BJ (cell line): ENCODE data around the gene GABRR1. TPM values are rescaled to one million over a fixed set of nuclear protein-coding genes. Genes with fewer than 3 reads are reported as not detected.
"Not testable (repeated sequence)": the region's sequence is repeated elsewhere in the genome, so short reads cannot be mapped to it uniquely, and the experiment has no call there.

Experiments used
- CTCF ChIA-PET: fragments of 350-600 bp; formaldehyde crosslinking; extraction: SDS; loops from one replicate; lab custom pipeline; 2021; ENCODE audit warnings: antibody characterized with exemption, inconsistent platforms; lab: Yijun Ruan, JAX
- POLR2A ChIA-PET: fragments of 300-600 bp; sonication (Branson Sonifier 250); formaldehyde crosslinking; extraction: SDS; loops from one replicate; lab custom pipeline; 2021; ENCODE audit warnings: antibody characterized with exemption; lab: Charles Lee
- DNase-seq: peaks from one replicate; pipeline ENCODE4 v3.0.0-alpha.2; 2011; ENCODE audit warnings: low read depth
- H3K27me3 ChIP-seq: 2 replicates; pipeline ENCODE4 v1.6.0; 2011; ENCODE audit warnings: low read length; ENCODE audit not compliant: control insufficient read depth, insufficient read depth
- H3K36me3 ChIP-seq: 2 replicates; pipeline ENCODE4 v1.5.1; 2011; ENCODE audit warnings: low read length; ENCODE audit not compliant: control insufficient read depth, insufficient read depth
- H3K4me3 ChIP-seq: 2 replicates; pipeline ENCODE4 v1.5.1; 2011; ENCODE audit warnings: low read depth, mild to moderate bottlenecking, control low read depth, low read length
- CTCF ChIP-seq: IDR thresholded peaks from 2 replicates; pipeline ENCODE4 v1.5.1; 2011; ENCODE audit warnings: low read depth, mild to moderate bottlenecking, control low read depth, inconsistent platforms, low read length, moderate library complexity; ENCODE audit not compliant: insufficient read depth
- polyA plus RNA-seq: library from polyadenylated mRNA; depleted of rRNA; stranded (reverse); fragments of >200 nt; gene quantifications from 2 replicates; pipeline ENCODE4 v1.2.3, GENCODE V29; 2011; rRNA removed

Gene GABRR1
- polyA plus RNA-seq, 1 experiment: not detected

- CTCF ChIA-PET: interaction anchor here (0.7 to 1.2 kb wide), 4 partner anchors 9 to 1268 kb away, joined by 3 to 5 read pairs (median 4); no protein-coding TSS in a partner anchor
- DNase-seq: no peak
- no peaks in the 10 kb centered on the region for H3K27me3 ChIP-seq
- TF ChIP-seq CTCF: no peak
- H3K4me3 ChIP-seq: no peak overlapping the region
- no peaks in the 10 kb centered on the region for H3K36me3 ChIP-seq
- POLR2A ChIA-PET: no interaction called here
These were observed 85.1 kb downstream of the GABRR1 start for GRCh38 chr6:89132057-89132456.

DNA sequence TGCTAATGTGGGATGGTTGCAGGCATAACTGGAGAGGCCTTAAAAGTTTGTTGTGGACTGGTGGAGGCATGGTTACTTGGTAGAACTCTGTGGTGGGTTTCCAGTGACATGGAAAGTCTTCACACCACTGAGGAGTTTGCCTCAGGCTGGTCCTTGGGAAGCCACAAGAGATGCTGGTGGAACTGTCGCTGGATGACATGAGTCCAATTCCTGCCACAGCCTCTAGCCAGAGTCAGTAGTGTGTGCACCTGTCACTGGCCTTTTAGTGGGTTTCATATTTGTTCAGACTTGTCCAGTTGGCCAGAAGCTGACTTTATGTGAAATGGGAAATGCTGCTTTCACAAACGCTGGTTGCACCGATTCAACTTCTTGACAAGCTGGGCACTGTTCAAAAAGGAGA, 85.6 kb downstream of the GABRR1 start:
- Histone ChIP-seq H3K27me3 (no peaks in the 10 kb centered on the region), H3K4me3 (no peak overlapping the region), H3K36me3 (no peaks in the 10 kb centered on the region)
- ChIA-PET CTCF (interaction anchor here (1.0 kb wide), 3 partner anchors 9 to 170 kb away, joined by 3 to 5 read pairs (median 3); no protein-coding TSS in a partner anchor), POLR2A (no interaction called here)
- DNase-seq: no peak
- TF ChIP-seq CTCF: no peak

GRCh38 chr6:89128256-89128671, 88.9 kb downstream of the GABRR1 start:
- H3K27me3 ChIP-seq, POLR2A ChIA-PET: not testable (repeated sequence)

More at GRCh38 chr6:89128256-89128671, 88.9 kb downstream of the GABRR1 start:
- DNase-seq, H3K36me3 ChIP-seq, CTCF ChIA-PET, H3K4me3 ChIP-seq: not testable (repeated sequence)

Other genes with a start within 250 kb of the GABRR1 start
- gene PNRC1, start 136.6 kb downstream of the GABRR1 start, polyA plus RNA-seq: 5.6 and 9.8 TPM in 2 replicates
- 0.06 TPM in 1 of 2 replicates, not detected in the other for gene SRSF12, start 99.3 kb downstream of the GABRR1 start, polyA plus RNA-seq
- 2.4 and 4.0 TPM in 2 replicates for gene PM20D2, start 71.3 kb downstream of the GABRR1 start, polyA plus RNA-seq
- 0.21 and 0.31 TPM in 2 replicates for gene GABRR2, start 97.9 kb upstream of the GABRR1 start, polyA plus RNA-seq
- 27.1 and 43.3 TPM in 2 replicates for gene UBE2J1, start 135.4 kb upstream of the GABRR1 start, polyA plus RNA-seq
- gene RRAGD, start 194.9 kb upstream of the GABRR1 start, polyA plus RNA-seq: not detected in 2 replicates
- gene ANKRD6, start 215.8 kb upstream of the GABRR1 start, polyA plus RNA-seq: 0.61 and 1.1 TPM in 2 replicates